Fibroblast of lung (primary cell): Measurements from ENCODE around the gene KRTAP4-3. TPM values are rescaled to one million over a fixed set of nuclear protein-coding genes. Genes with fewer than 3 reads are reported as not detected.

Experiments used
- DNase-seq, 2 donors: peaks; one replicate each; pipeline versions ENCODE4 v3.0.0 to v3.0.0-alpha.2; 2010; ENCODE audit warnings: low read depth in 2 of 2
- H2AFZ ChIP-seq: 2 replicates; pipeline ENCODE4 v1.5.1; 2012; ENCODE audit warnings: low read length, control low read depth, inconsistent platforms
- H3K27ac ChIP-seq: 2 replicates; pipeline ENCODE4 v1.5.1; 2011; ENCODE audit warnings: low read length, control low read depth; ENCODE audit not compliant: insufficient read depth
- H3K27me3 ChIP-seq: 2 replicates; pipeline ENCODE4 v1.5.1; 2011; ENCODE audit warnings: mild to moderate bottlenecking, low read length; ENCODE audit not compliant: control insufficient read depth, insufficient read depth
- H3K36me3 ChIP-seq: 2 replicates; pipeline ENCODE4 v1.5.1; 2011; ENCODE audit warnings: low read length; ENCODE audit not compliant: control insufficient read depth, insufficient read depth
- H3K4me1 ChIP-seq: 2 replicates; pipeline ENCODE4 v1.5.1; 2011; ENCODE audit warnings: low read length; ENCODE audit not compliant: control insufficient read depth, insufficient read depth; ENCODE audit errors: extremely low read depth
- H3K4me2 ChIP-seq: 2 replicates; pipeline ENCODE4 v1.5.1; 2011; ENCODE audit warnings: low read length, control low read depth; ENCODE audit not compliant: insufficient read depth; ENCODE audit errors: extremely low read depth
- H3K4me3 ChIP-seq, 4 experiments: fragments of 200-600 bp in 1 of 4; sonication (generic) in 1 of 4; replicated peaks in 1 of 4; 2 replicates each; pipeline ENCODE4 v1.5.1; 2011 to 2016; ENCODE audit warnings: low read length in 4 of 4, low read depth in 3 of 4, mild to moderate bottlenecking in 3 of 4, control low read depth in 2 of 4, inconsistent platforms in 1 of 4, mixed read lengths in 1 of 4; ENCODE audit not compliant: insufficient read depth in 1 of 4; ENCODE audit errors: control extremely low read depth in 1 of 4
- H3K79me2 ChIP-seq: 2 replicates; pipeline ENCODE4 v1.5.1; 2012; ENCODE audit warnings: mild to moderate bottlenecking, low read length, inconsistent platforms; ENCODE audit not compliant: control insufficient read depth, insufficient read depth
- H3K9ac ChIP-seq: 2 replicates; pipeline ENCODE4 v1.5.1; 2011; ENCODE audit warnings: mild to moderate bottlenecking, low read length, control low read depth; ENCODE audit not compliant: insufficient read depth
- H3K9me3 ChIP-seq: 2 replicates; pipeline ENCODE4 v1.5.1; 2012; ENCODE audit warnings: low read depth, low read length; ENCODE audit not compliant: control insufficient read depth, insufficient read depth
- H4K20me1 ChIP-seq: 2 replicates; pipeline ENCODE4 v1.5.1; 2011; ENCODE audit warnings: low read length; ENCODE audit not compliant: control insufficient read depth, insufficient read depth; ENCODE audit errors: extremely low read depth
- CTCF ChIP-seq, 2 donors: IDR thresholded peaks in 1 of 2; conservative IDR thresholded peaks in 1 of 2; 1 replicate in 1 of 2; 2 replicates in 1 of 2; pipeline ENCODE4 v1.5.1; 2011 to 2012; ENCODE audit warnings: low read length in 2 of 2, control low read depth in 1 of 2, inconsistent platforms in 1 of 2, low read depth in 1 of 2, mild to moderate bottlenecking in 1 of 2
- EZH2 ChIP-seq: IDR thresholded peaks from 2 replicates; pipeline ENCODE4 v1.5.1; 2012; ENCODE audit warnings: low read length, control low read depth, mild to moderate bottlenecking; ENCODE audit errors: missing control alignments
- polyA plus RNA-seq, 2 donors: library from polyadenylated mRNA; depleted of rRNA in 1 of 2; stranded (reverse) in 1 of 2; unstranded in 1 of 2; fragments of >200 nt; gene quantifications; 2 replicates each; pipeline ENCODE4 v1.2.1, GENCODE V29; 2011 to 2012; ENCODE audit warnings: missing spikeins in 1 of 2
- total RNA-seq: library from RNA; depleted of rRNA; stranded (reverse); fragments of >200 nt; gene quantifications from 2 replicates; pipeline ENCODE4 v1.2.1, GENCODE V29; 2014

KRTAP4-3 gene
- total and polyA plus RNA-seq, 2 donors (not counting 1 experiment from before 2014, with no cell fraction given) = not detected

- Histone ChIP-seq H3K4me3 (no peak overlapping the region), H3K9me3 (no peaks in the 10 kb centered on the region), H3K4me2 (no peak overlapping the region), H3K4me1 (no peaks in the 10 kb centered on the region), H3K27me3 (no peaks in the 10 kb centered on the region), H3K9ac (no peak overlapping the region), H3K36me3 (no peaks in the 10 kb centered on the region), H3K79me2 (no peaks in the 10 kb centered on the region), H2AFZ (no peak overlapping the region), H3K27ac (no peak overlapping the region), H4K20me1 (no peaks in the 10 kb centered on the region)
- TF ChIP-seq EZH2 = no peak
- no peak for DNase-seq
These were observed 20.4 kb downstream of the KRTAP4-3 start for GRCh38 chr17:41147531-41148204.

GRCh38 chr17:41145261-41145660 lies 22.8 kb downstream of the KRTAP4-3 start:
- no peaks in the 10 kb centered on the region for H3K9me3 ChIP-seq
- no peaks in the 10 kb centered on the region for H3K4me1 ChIP-seq
- no peaks in the 10 kb centered on the region for H3K79me2 ChIP-seq
- no peaks in the 10 kb centered on the region for H3K36me3 ChIP-seq
- DNase-seq = no peak
- no peaks in the 10 kb centered on the region for H4K20me1 ChIP-seq
- no peak overlapping the region for H3K4me2 ChIP-seq
- H3K4me3 ChIP-seq = no peak overlapping the region
- H3K9ac ChIP-seq = no peak overlapping the region
- H2AFZ ChIP-seq = no peak overlapping the region
- TF ChIP-seq EZH2 = no peak
- TF ChIP-seq CTCF (conservative IDR thresholded peaks at IDR 0.05 in 1 of 2, IDR thresholded peaks at IDR 0.05 in 1 of 2; ENCODE audit: low read depth in 1 of 2, low read length in 2 of 2) = no peak
- H3K27me3 ChIP-seq = no peaks in the 10 kb centered on the region
- no peak overlapping the region for H3K27ac ChIP-seq

- Histone ChIP-seq H3K4me1 (no peaks in the 10 kb centered on the region), H3K4me2 (no peak overlapping the region), H3K9ac (no peak overlapping the region), H3K79me2 (no peaks in the 10 kb centered on the region), H2AFZ (no peak overlapping the region), H3K27me3 (no peaks in the 10 kb centered on the region), H4K20me1 (no peaks in the 10 kb centered on the region), H3K4me3 (no peak overlapping the region), H3K27ac (no peak overlapping the region), H3K9me3 (no peaks in the 10 kb centered on the region), H3K36me3 (no peaks in the 10 kb centered on the region)
- TF ChIP-seq EZH2 = no peak
- no peak for TF ChIP-seq CTCF (conservative IDR thresholded peaks at IDR 0.05 in 1 of 2, IDR thresholded peaks at IDR 0.05 in 1 of 2; ENCODE audit: low read depth in 1 of 2, low read length in 2 of 2)
- DNase-seq = no peak
These were observed 23.2 kb downstream of the KRTAP4-3 start for GRCh38 chr17:41144846-41145245.
